Measurements from ENCODE around the gene FBXO45.
"Not testable (repeated sequence)": the region's sequence is repeated elsewhere in the genome, so short reads cannot be mapped to it uniquely, and the experiment has no call there.

FBXO45 gene

GRCh38 chr3:196546537-196546936, 21.9 kb upstream of the FBXO45 start:
- peaks cover 27% of the 10 kb centered on the region for H3K9me3 Mint-ChIP-seq
- intact Hi-C loops (cut with micrococcal nuclease), result no loop called here
- no peak overlapping the region for H3K27ac Mint-ChIP-seq
- H3K4me3 Mint-ChIP-seq, result no peak overlapping the region
- peaks cover 5% of the 10 kb centered on the region for H3K36me3 Mint-ChIP-seq (ENCODE audit: low read depth)
- H3K4me1 Mint-ChIP-seq (ENCODE audit: low read depth), result no peaks in the 10 kb centered on the region
- no peaks in the 10 kb centered on the region for H3K27me3 Mint-ChIP-seq

- H3K4me1 Mint-ChIP-seq (ENCODE audit: low read depth), result no peaks in the 10 kb centered on the region
- H3K27ac Mint-ChIP-seq, result no peak overlapping the region
- H3K36me3 Mint-ChIP-seq (ENCODE audit: low read depth), result peaks cover 5% of the 10 kb centered on the region
- no peaks in the 10 kb centered on the region for H3K27me3 Mint-ChIP-seq
- no peak overlapping the region for H3K4me3 Mint-ChIP-seq
- H3K9me3 Mint-ChIP-seq, result peaks cover 27% of the 10 kb centered on the region
- intact Hi-C loops (cut with micrococcal nuclease), result no loop called here
Observed at GRCh38 chr3:196547067-196547466, 21.4 kb upstream of the FBXO45 start.

- H3K4me1 Mint-ChIP-seq (ENCODE audit: low read depth); H3K27me3 Mint-ChIP-seq; H3K4me3 Mint-ChIP-seq; intact Hi-C loops (cut with micrococcal nuclease); H3K36me3 Mint-ChIP-seq (ENCODE audit: low read depth); H3K27ac Mint-ChIP-seq: not testable (repeated sequence)
- H3K9me3 Mint-ChIP-seq, result peaks cover 27% of the 10 kb centered on the region
Observed at GRCh38 chr3:196549312-196549711, 19.1 kb upstream of the FBXO45 start.

DNA sequence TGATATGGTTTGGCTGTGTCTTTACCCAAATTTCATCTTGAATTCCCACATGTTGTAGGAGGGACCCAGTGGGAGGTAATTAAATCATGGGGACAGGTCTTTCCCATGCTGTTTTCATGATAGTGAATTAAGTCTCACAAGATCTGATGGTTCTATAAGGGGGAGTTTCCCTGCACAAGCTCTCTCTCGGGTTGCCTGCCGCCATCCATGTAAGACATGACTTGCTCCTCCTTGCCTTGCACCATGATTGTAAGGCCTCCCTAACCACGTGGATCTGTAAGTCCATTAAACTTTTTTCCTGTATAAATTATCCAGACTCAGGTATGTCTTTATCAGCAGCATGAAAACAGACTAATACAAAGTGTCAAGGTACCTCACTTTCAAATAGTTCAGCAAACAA, 18.3 kb upstream of the FBXO45 start:
- Mint-ChIP-seq H3K9me3 (peaks cover 27% of the 10 kb centered on the region), H3K4me1 (ENCODE audit: low read depth) (peaks cover 17% of the 10 kb centered on the region)
- H3K4me3 Mint-ChIP-seq; intact Hi-C loops (cut with micrococcal nuclease); H3K27me3 Mint-ChIP-seq; H3K27ac Mint-ChIP-seq; H3K36me3 Mint-ChIP-seq (ENCODE audit: low read depth): not testable (repeated sequence)

DNA sequence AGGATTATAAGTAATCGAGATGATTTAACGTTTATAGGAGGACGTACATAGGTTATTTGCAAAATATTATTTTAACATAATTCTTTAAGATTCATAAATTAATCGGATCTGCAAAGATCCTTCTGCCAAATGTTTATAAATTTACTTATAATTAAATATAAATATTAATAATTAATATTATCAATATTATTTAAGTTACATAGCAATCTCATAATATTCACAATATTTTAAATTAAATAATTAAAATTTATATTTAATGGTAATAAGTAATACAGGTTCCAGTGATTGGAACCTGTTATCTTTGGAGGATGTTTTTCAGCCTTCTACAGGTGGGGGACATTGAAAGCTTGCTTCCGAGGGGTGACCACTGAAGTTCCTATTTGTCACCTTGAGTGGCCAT, 16.2 kb upstream of the FBXO45 start:
- intact Hi-C loops (cut with micrococcal nuclease), result no loop called here
- peaks cover 15% of the 10 kb centered on the region for H3K36me3 Mint-ChIP-seq (ENCODE audit: low read depth)

GRCh38 chr3:196553551-196553950, 14.9 kb upstream of the FBXO45 start:
- H3K4me1 Mint-ChIP-seq (ENCODE audit: low read depth), result peaks cover 19% of the 10 kb centered on the region
- intact Hi-C loops (cut with micrococcal nuclease), result no loop called here
- peak overlapping the region; percentile 54 for H3K27ac Mint-ChIP-seq
- H3K36me3 Mint-ChIP-seq (ENCODE audit: low read depth), result peaks cover 15% of the 10 kb centered on the region
- no peak overlapping the region for H3K4me3 Mint-ChIP-seq
- H3K9me3 Mint-ChIP-seq, result peaks cover 20% of the 10 kb centered on the region
- H3K27me3 Mint-ChIP-seq, result no peaks in the 10 kb centered on the region

More for the DNA sequence above, 16.2 kb upstream of the FBXO45 start:
- Mint-ChIP-seq H3K4me3 (no peak overlapping the region), H3K27ac (no peak overlapping the region), H3K9me3 (peaks cover 27% of the 10 kb centered on the region), H3K27me3 (no peaks in the 10 kb centered on the region), H3K4me1 (ENCODE audit: low read depth) (peaks cover 19% of the 10 kb centered on the region)

GRCh38 chr3:196554205-196554604, 14.3 kb upstream of the FBXO45 start:
- H3K4me1 Mint-ChIP-seq (ENCODE audit: low read depth), result peaks cover 19% of the 10 kb centered on the region
- H3K9me3 Mint-ChIP-seq, result peaks cover 15% of the 10 kb centered on the region
- intact Hi-C loops (cut with micrococcal nuclease), result no loop called here
- H3K4me3 Mint-ChIP-seq, result no peak overlapping the region
- no peaks in the 10 kb centered on the region for H3K27me3 Mint-ChIP-seq
- peaks cover 13% of the 10 kb centered on the region for H3K36me3 Mint-ChIP-seq (ENCODE audit: low read depth)
- H3K27ac Mint-ChIP-seq, result peak overlapping the region; percentile 54

- peaks cover 19% of the 10 kb centered on the region for H3K4me1 Mint-ChIP-seq (ENCODE audit: low read depth)
- H3K9me3 Mint-ChIP-seq, result peaks cover 4% of the 10 kb centered on the region
- H3K36me3 Mint-ChIP-seq (ENCODE audit: low read depth), result peaks cover 13% of the 10 kb centered on the region
- H3K27me3 Mint-ChIP-seq, result no peaks in the 10 kb centered on the region
- no peak overlapping the region for H3K27ac Mint-ChIP-seq
- H3K4me3 Mint-ChIP-seq, result no peak overlapping the region
- intact Hi-C loops (cut with micrococcal nuclease), result no loop called here
Observed at GRCh38 chr3:196555295-196555694, 13.2 kb upstream of the FBXO45 start.

- no peak overlapping the region for H3K27ac Mint-ChIP-seq
- H3K9me3 Mint-ChIP-seq, result no peaks in the 10 kb centered on the region
- H3K36me3 Mint-ChIP-seq (ENCODE audit: low read depth), result peaks cover 25% of the 10 kb centered on the region
- no peaks in the 10 kb centered on the region for H3K27me3 Mint-ChIP-seq
- intact Hi-C loops (cut with micrococcal nuclease), result no loop called here
- H3K4me3 Mint-ChIP-seq, result no peak overlapping the region
- peaks cover 19% of the 10 kb centered on the region for H3K4me1 Mint-ChIP-seq (ENCODE audit: low read depth)
Observed at GRCh38 chr3:196557236-196557635, 11.2 kb upstream of the FBXO45 start.

- Mint-ChIP-seq H3K4me3 (no peak overlapping the region), H3K36me3 (ENCODE audit: low read depth) (peaks cover 28% of the 10 kb centered on the region), H3K9me3 (no peaks in the 10 kb centered on the region), H3K27me3 (no peaks in the 10 kb centered on the region), H3K4me1 (ENCODE audit: low read depth) (peaks cover 18% of the 10 kb centered on the region), H3K27ac (no peak overlapping the region)
- intact Hi-C loops (cut with micrococcal nuclease), result no loop called here
Observed at GRCh38 chr3:196558476-196558875, 10.0 kb upstream of the FBXO45 start.

DNA sequence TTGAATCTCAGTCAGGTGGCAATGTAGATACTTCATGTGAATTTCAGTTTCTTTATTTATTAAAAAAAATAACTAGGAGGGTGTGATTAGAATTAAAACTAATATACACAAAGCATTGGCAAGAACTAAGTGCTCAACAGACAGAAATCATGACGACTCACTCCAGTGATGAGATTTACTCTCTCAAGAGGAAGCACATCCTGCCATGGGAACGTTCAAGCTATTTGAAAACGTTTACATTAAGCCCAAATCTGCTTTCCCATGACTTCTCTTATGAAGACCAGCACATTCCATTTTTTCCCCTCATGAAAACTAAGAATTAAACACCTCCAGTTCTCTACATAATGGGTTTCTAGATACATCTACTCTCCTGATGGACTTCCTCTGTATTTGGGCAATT, 8.6 kb upstream of the FBXO45 start:
- Mint-ChIP-seq H3K36me3 (ENCODE audit: low read depth) (peaks cover 42% of the 10 kb centered on the region), H3K4me1 (ENCODE audit: low read depth) (peaks cover 5% of the 10 kb centered on the region), H3K4me3 (no peak overlapping the region), H3K27ac (no peak overlapping the region), H3K9me3 (no peaks in the 10 kb centered on the region), H3K27me3 (no peaks in the 10 kb centered on the region)
- intact Hi-C loops (cut with micrococcal nuclease), result loop anchor here (1.0 kb wide), 1 partner anchor 22 kb away; no protein-coding TSS in a partner anchor

- peaks cover 13% of the 10 kb centered on the region for H3K4me1 Mint-ChIP-seq (ENCODE audit: low read depth)
- H3K9me3 Mint-ChIP-seq, result no peaks in the 10 kb centered on the region
- no peak overlapping the region for H3K4me3 Mint-ChIP-seq
- intact Hi-C loops (cut with micrococcal nuclease), result no loop called here
- H3K36me3 Mint-ChIP-seq (ENCODE audit: low read depth), result peaks cover 59% of the 10 kb centered on the region
- no peaks in the 10 kb centered on the region for H3K27me3 Mint-ChIP-seq
- no peak overlapping the region for H3K27ac Mint-ChIP-seq
Observed at GRCh38 chr3:196563721-196564225, 4.7 kb upstream of the FBXO45 start.

DNA sequence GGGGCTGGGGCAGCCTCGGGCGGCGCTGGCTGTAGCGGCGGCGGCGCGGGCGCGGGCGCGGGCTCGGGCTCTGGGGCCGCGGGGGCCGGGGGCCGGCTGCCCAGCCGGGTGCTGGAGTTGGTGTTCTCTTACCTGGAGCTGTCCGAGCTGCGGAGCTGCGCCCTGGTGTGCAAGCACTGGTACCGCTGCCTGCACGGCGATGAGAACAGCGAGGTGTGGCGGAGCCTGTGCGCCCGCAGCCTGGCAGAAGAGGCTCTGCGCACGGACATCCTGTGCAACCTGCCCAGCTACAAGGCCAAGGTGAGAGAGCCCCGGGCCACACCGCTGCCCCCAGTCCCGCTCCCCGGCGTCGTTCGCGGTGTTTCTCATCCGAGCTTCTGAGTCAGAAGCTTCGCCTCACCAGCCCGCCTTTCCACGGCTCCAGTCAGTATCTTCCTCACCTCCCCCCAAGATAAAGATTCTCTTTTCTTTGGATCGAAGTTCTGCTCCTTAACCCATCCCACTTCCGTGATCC, 600 bp downstream of the FBXO45 start:
- peaks cover 26% of the 10 kb centered on the region for H3K4me1 Mint-ChIP-seq (ENCODE audit: low read depth)
- H3K27ac Mint-ChIP-seq, result peak overlapping the region; percentile 90
- peak overlapping the region; percentile 80 for H3K4me3 Mint-ChIP-seq
- H3K27me3 Mint-ChIP-seq, result no peaks in the 10 kb centered on the region
- H3K9me3 Mint-ChIP-seq, result no peaks in the 10 kb centered on the region
- intact Hi-C loops (cut with micrococcal nuclease), result no loop called here
- peaks cover 42% of the 10 kb centered on the region for H3K36me3 Mint-ChIP-seq (ENCODE audit: low read depth)

DNA sequence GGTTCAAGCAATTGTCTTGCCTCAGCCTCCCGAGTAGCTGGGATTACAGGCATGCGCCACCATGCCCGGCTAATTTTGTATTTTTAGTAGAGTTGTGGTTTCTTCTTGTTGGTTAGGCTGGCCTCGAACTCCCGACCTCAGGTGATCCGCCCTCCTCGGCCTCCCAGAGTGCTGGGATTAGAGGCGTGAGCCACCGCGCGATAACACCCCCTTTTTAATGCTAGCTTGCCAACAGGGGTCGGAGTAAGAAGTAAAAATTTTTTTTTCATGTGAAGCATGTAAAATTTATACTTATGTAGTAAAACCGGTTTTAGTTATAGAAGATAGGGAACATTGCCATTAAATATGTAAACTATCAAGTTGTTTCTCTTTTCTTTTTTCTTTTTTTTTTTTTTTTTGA, 1.9 kb downstream of the FBXO45 start:
- H3K36me3 Mint-ChIP-seq (ENCODE audit: low read depth), result peaks cover 30% of the 10 kb centered on the region

GRCh38 chr3:196572389-196572788, 3.9 kb downstream of the FBXO45 start:
- H3K4me3 Mint-ChIP-seq, result no peak overlapping the region
- intact Hi-C loops (cut with micrococcal nuclease), result no loop called here
- peaks cover 17% of the 10 kb centered on the region for H3K36me3 Mint-ChIP-seq (ENCODE audit: low read depth)
- no peak overlapping the region for H3K27ac Mint-ChIP-seq
- no peaks in the 10 kb centered on the region for H3K27me3 Mint-ChIP-seq
- peaks cover 33% of the 10 kb centered on the region for H3K4me1 Mint-ChIP-seq (ENCODE audit: low read depth)
- no peaks in the 10 kb centered on the region for H3K9me3 Mint-ChIP-seq

More for the DNA sequence above, 1.9 kb downstream of the FBXO45 start:
- H3K9me3 Mint-ChIP-seq; H3K27ac Mint-ChIP-seq; intact Hi-C loops (cut with micrococcal nuclease); H3K27me3 Mint-ChIP-seq: not testable (repeated sequence)
- Mint-ChIP-seq H3K4me3 (peak overlapping the region; percentile 15), H3K4me1 (ENCODE audit: low read depth) (peaks cover 37% of the 10 kb centered on the region)

Data from dendritic cell treated with granulocyte-macrophage colony-stimulating factor and Interleukin-4, amounts not matched to agents 40 ng/mL and 50 ng/mL, for 4 days (primary cell).